Mucosa of rectum (tissue), 2 donors: ENCODE data around the gene DGKB.

ENCODE experiments used
- H3K27ac ChIP-seq, 2 donors: one replicate each; pipeline ENCODE4 v1.7.0; 2013; ENCODE audit warnings: inconsistent platforms in 2 of 2, low read depth in 2 of 2, low read length in 2 of 2
- H3K27me3 ChIP-seq, 2 donors: one replicate each; pipeline ENCODE4 v1.7.0; 2013; ENCODE audit warnings: low read length in 2 of 2; ENCODE audit not compliant: control insufficient read depth in 2 of 2, insufficient read depth in 2 of 2
- H3K36me3 ChIP-seq, 2 donors: one replicate each; pipeline ENCODE4 v1.7.0; 2013; ENCODE audit warnings: low read length in 2 of 2; ENCODE audit not compliant: control insufficient read depth in 2 of 2, insufficient read depth in 2 of 2
- H3K4me1 ChIP-seq, 2 donors: one replicate each; pipeline ENCODE4 v1.7.0; 2013; ENCODE audit warnings: low read length in 2 of 2, mild to moderate bottlenecking in 1 of 2; ENCODE audit not compliant: control insufficient read depth in 2 of 2, insufficient read depth in 2 of 2
- H3K4me3 ChIP-seq, 2 donors: one replicate each; pipeline ENCODE4 v1.7.0; 2013; ENCODE audit warnings: low read length in 2 of 2
- H3K9ac ChIP-seq, 2 donors: one replicate each; pipeline ENCODE4 v1.7.0; 2013; ENCODE audit warnings: low read length in 2 of 2, low read depth in 1 of 2, mild to moderate bottlenecking in 1 of 2
- H3K9me3 ChIP-seq, 2 donors: one replicate each; pipeline ENCODE4 v1.7.0; 2013; ENCODE audit warnings: low read length in 2 of 2; ENCODE audit not compliant: control insufficient read depth in 2 of 2
- donor health status: healthy.
- donor health status: Normal muscosa, but diverticular disease.

Gene DGKB

DNA sequence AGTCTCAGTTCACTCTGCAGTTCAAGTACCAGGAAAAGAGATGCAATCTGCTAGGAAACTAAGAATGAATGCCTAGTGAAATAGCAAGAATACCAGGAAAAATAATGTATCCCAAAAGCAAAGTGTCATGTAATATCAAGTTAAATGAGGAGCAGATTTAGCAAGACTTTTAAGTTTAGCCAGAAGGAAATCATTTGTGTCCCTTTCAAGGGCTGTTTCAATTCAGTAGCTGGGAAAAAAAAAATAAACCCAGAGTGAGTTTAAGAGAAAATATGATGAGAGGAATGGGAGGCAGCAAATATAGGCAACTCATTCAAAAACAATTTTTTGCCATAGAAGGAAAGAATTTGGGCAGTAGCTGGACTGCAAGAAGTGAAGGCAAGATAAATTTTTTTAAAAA, 135.8 kb downstream of the DGKB start:
- no peaks in the 10 kb centered on the region for H3K9me3 ChIP-seq
- H3K4me3 ChIP-seq, result no peak overlapping the region
- H3K4me1 ChIP-seq, result no peaks in the 10 kb centered on the region

GRCh38 chr7:14765731-14766130, 136.8 kb downstream of the DGKB start:
- no peaks in the 10 kb centered on the region for H3K9me3 ChIP-seq
- no peak overlapping the region for H3K27ac ChIP-seq
- no peaks in the 10 kb centered on the region for H3K4me1 ChIP-seq
- no peaks in the 10 kb centered on the region for H3K36me3 ChIP-seq
- no peak overlapping the region for H3K9ac ChIP-seq
- no peak overlapping the region for H3K4me3 ChIP-seq
- no peaks in the 10 kb centered on the region for H3K27me3 ChIP-seq

More for the DNA sequence above, 135.8 kb downstream of the DGKB start:
- no peaks in the 10 kb centered on the region for H3K36me3 ChIP-seq
- no peaks in the 10 kb centered on the region for H3K27me3 ChIP-seq
- H3K27ac ChIP-seq, result no peak overlapping the region
- H3K9ac ChIP-seq, result no peak overlapping the region

- Histone ChIP-seq H3K36me3 (no peaks in the 10 kb centered on the region), H3K9me3 (no peaks in the 10 kb centered on the region), H3K9ac (no peak overlapping the region), H3K4me3 (no peak overlapping the region), H3K27me3 (no peaks in the 10 kb centered on the region), H3K27ac (no peak overlapping the region), H3K4me1 (no peaks in the 10 kb centered on the region)
Measured at GRCh38 chr7:14762561-14762960, 140.0 kb downstream of the DGKB start.

DNA sequence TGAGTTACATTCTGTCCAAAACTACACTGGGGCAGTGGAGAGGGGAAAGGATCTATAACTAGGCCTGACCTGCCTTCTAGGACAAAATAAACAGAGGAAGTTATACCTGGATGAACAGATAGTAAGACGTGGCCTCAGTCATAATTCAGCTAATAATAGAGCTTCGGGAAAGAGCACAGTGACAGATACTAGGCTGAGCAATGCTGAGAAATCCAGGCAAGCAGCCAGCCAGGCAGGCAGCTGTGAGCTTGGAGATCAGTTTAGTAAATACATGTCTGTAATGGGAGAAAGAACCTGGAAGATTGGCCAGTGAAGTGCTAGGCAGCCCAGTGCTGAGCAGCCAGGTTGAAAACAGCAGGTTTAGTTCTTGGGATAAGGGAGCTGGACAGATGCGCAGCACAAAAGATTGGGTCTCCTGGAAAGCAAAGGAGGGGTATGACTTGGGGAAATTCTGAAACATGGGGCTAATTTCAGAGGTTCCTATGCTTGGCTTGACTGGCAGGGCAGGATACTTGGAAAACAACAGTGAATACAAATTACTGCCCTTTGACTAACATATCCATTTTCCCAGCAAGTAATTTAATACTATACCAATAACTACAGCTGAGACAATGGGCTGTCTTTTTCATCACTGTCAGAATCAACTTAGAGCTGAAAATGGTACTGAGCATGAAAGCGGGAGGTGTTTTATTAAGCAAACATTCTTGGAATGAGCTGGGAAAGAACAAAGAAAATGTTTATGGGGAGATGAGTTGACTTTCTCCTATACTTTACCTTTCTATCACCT, 140.8 kb downstream of the DGKB start:
- no peaks in the 10 kb centered on the region for H3K9me3 ChIP-seq
- no peaks in the 10 kb centered on the region for H3K36me3 ChIP-seq
- H3K27ac ChIP-seq, result no peak overlapping the region
- H3K4me3 ChIP-seq, result no peak overlapping the region
- no peak overlapping the region for H3K9ac ChIP-seq
- H3K27me3 ChIP-seq, result no peaks in the 10 kb centered on the region
- no peaks in the 10 kb centered on the region for H3K4me1 ChIP-seq

- H3K27ac ChIP-seq, result no peak overlapping the region
- no peak overlapping the region for H3K9ac ChIP-seq
Measured at GRCh38 chr7:14760730-14761478, 141.6 kb downstream of the DGKB start.

GRCh38 chr7:14759785-14760184, 142.8 kb downstream of the DGKB start:
- no peak overlapping the region for H3K9ac ChIP-seq
- no peak overlapping the region for H3K4me3 ChIP-seq
- no peaks in the 10 kb centered on the region for H3K36me3 ChIP-seq
- H3K4me1 ChIP-seq, result no peaks in the 10 kb centered on the region
- H3K9me3 ChIP-seq, result no peaks in the 10 kb centered on the region
- no peaks in the 10 kb centered on the region for H3K27me3 ChIP-seq
- H3K27ac ChIP-seq, result no peak overlapping the region

More at GRCh38 chr7:14760730-14761478, 141.6 kb downstream of the DGKB start:
- Histone ChIP-seq H3K4me3 (no peak overlapping the region), H3K9me3 (no peaks in the 10 kb centered on the region), H3K4me1 (no peaks in the 10 kb centered on the region), H3K36me3 (no peaks in the 10 kb centered on the region), H3K27me3 (no peaks in the 10 kb centered on the region)

- H3K27ac ChIP-seq, result no peak overlapping the region
- H3K27me3 ChIP-seq, result no peaks in the 10 kb centered on the region
- H3K36me3 ChIP-seq, result no peaks in the 10 kb centered on the region
- no peaks in the 10 kb centered on the region for H3K4me1 ChIP-seq
- H3K9ac ChIP-seq, result no peak overlapping the region
- no peaks in the 10 kb centered on the region for H3K9me3 ChIP-seq
- H3K4me3 ChIP-seq, result no peak overlapping the region
Measured at GRCh38 chr7:14754631-14755030, 147.9 kb downstream of the DGKB start.

DNA sequence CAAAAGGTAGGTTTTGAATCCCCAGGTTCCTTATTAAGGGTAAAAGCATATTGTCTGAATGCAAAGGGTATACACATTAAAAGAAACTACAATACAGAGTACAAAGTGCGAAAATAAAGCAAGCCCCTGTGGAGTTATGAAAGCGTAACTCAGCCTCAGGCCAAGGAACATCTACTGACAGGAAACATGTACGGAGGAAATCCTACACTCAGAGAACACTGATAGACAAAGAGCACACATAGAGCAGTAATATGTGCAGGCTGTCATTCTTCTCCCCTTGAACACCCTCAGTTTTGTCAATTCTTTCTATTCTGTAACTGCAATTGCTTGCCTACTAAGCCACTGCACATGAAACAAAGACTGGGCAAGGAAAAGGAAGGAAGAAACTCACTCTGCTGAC, 150.2 kb downstream of the DGKB start:
- Histone ChIP-seq H3K9ac (no peak overlapping the region), H3K9me3 (no peaks in the 10 kb centered on the region), H3K36me3 (no peaks in the 10 kb centered on the region), H3K4me3 (no peak overlapping the region), H3K27ac (no peak overlapping the region), H3K27me3 (no peaks in the 10 kb centered on the region), H3K4me1 (no peaks in the 10 kb centered on the region)

- Histone ChIP-seq H3K9ac (no peak overlapping the region), H3K27me3 (no peaks in the 10 kb centered on the region), H3K36me3 (no peaks in the 10 kb centered on the region), H3K4me1 (no peaks in the 10 kb centered on the region), H3K4me3 (no peak overlapping the region), H3K9me3 (no peaks in the 10 kb centered on the region), H3K27ac (no peak overlapping the region)
Measured at GRCh38 chr7:14751461-14751860, 151.1 kb downstream of the DGKB start.

DNA sequence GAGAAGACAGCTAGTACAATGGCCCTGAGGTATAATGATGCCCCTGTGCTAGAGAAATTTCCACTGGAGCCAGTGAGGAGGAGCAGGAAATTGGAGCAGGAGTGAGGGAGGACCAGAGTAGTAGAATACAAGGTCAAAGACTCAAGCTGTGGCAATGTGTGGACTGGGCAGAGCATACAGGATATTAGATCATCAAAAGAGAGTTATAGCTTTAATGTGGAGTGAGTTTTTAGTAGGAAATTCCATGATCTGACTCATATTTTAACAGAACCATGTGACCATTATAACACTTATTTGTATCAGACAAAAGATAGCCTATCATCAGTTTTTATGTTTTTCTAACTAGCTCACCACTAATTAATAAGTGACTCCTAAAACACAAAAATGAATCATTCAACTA, 154.1 kb downstream of the DGKB start:
- H3K4me1 ChIP-seq, result no peaks in the 10 kb centered on the region
- H3K27me3 ChIP-seq, result no peaks in the 10 kb centered on the region
- H3K27ac ChIP-seq, result no peak overlapping the region

More for the DNA sequence above, 154.1 kb downstream of the DGKB start:
- no peak overlapping the region for H3K9ac ChIP-seq
- H3K9me3 ChIP-seq, result no peaks in the 10 kb centered on the region
- no peaks in the 10 kb centered on the region for H3K36me3 ChIP-seq
- H3K4me3 ChIP-seq, result no peak overlapping the region
